Naive thymus-derived CD4-positive, alpha-beta T cell (primary cell): ENCODE measurements around the gene PTPRN2. TPM values are rescaled to one million over a fixed set of nuclear protein-coding genes. Genes with fewer than 3 reads are reported as not detected.
A peak's percentile ranks its signal among the peaks of the same experiment; 100 is the strongest.

Experiments
- ATAC-seq: fragments of 150-1000 bp; cut with Tn5 transposase; 2 replicates; pipeline ENCODE4 v1.10.0; 2021; ENCODE audit warnings: mild to moderate bottlenecking, moderate library complexity
- CTCF ChIA-PET: fragments of 350-600 bp; sonication (Branson Sonifier 250); formaldehyde crosslinking; loops from one replicate; lab custom pipeline; 2021; ENCODE audit warnings: antibody characterized with exemption; lab: Charles Lee
- POLR2A ChIA-PET: fragments of 350-600 bp; sonication (Branson Sonifier 250); formaldehyde crosslinking; loops from one replicate; lab custom pipeline; 2021; ENCODE audit warnings: antibody characterized with exemption, inconsistent platforms; lab: Charles Lee
- DNase-seq, 9 donors: peaks; one replicate each; pipeline versions ENCODE4 v3.0.0 to v3.0.0-alpha.2; 2020 to 2022; ENCODE audit warnings: mixed read lengths in 1 of 9
- H3K27ac ChIP-seq: one replicate; pipeline ENCODE4 v1.7.0; 2013; ENCODE audit warnings: mild to moderate bottlenecking, low read depth, low read length, moderate library complexity
- H3K27me3 ChIP-seq, 2 donors: one replicate each; pipeline ENCODE4 v1.7.0; 2013; ENCODE audit warnings: low read length in 2 of 2, mild to moderate bottlenecking in 2 of 2, moderate library complexity in 2 of 2; ENCODE audit not compliant: control insufficient read depth in 2 of 2, insufficient read depth in 2 of 2
- H3K36me3 ChIP-seq, 3 experiments: 1 replicate in 2 of 3; 2 replicates in 1 of 3; pipeline ENCODE4 v1.7.0; 2013; ENCODE audit warnings: low read length in 3 of 3, mild to moderate bottlenecking in 3 of 3, moderate library complexity in 1 of 3; ENCODE audit not compliant: insufficient read depth in 3 of 3, control insufficient read depth in 2 of 3
- H3K4me1 ChIP-seq, 2 donors: one replicate each; pipeline ENCODE4 v1.7.0; 2013; ENCODE audit warnings: low read length in 2 of 2, mild to moderate bottlenecking in 2 of 2, moderate library complexity in 1 of 2; ENCODE audit not compliant: control insufficient read depth in 2 of 2, insufficient read depth in 2 of 2
- H3K4me3 ChIP-seq: 2 replicates; pipeline ENCODE4 v1.7.0; 2013; ENCODE audit warnings: mild to moderate bottlenecking, low read length
- H3K9me3 ChIP-seq, 3 experiments: 1 replicate in 2 of 3; 2 replicates in 1 of 3; pipeline ENCODE4 v1.7.0; 2013; ENCODE audit warnings: low read length in 3 of 3; ENCODE audit not compliant: control insufficient read depth in 2 of 3
- H3K27ac Mint-ChIP-seq, 9 donors: one replicate each; pipeline ENCODE4 v1.8.0; 2020 to 2022; ENCODE audit warnings: mixed read lengths in 9 of 9, mild to moderate bottlenecking in 8 of 9, moderate library complexity in 5 of 9, inconsistent platforms in 2 of 9
- H3K27me3 Mint-ChIP-seq, 5 donors: one replicate each; pipeline ENCODE4 v1.8.0; 2021 to 2022; ENCODE audit warnings: mixed read lengths in 5 of 5, mild to moderate bottlenecking in 1 of 5
- H3K36me3 Mint-ChIP-seq, 5 donors: one replicate each; pipeline ENCODE4 v1.8.0; 2020 to 2022; ENCODE audit warnings: mixed read lengths in 5 of 5, mild to moderate bottlenecking in 3 of 5, inconsistent platforms in 1 of 5
- H3K4me1 Mint-ChIP-seq, 7 donors: one replicate each; pipeline ENCODE4 v1.8.0; 2020 to 2022; ENCODE audit warnings: mixed read lengths in 7 of 7, mild to moderate bottlenecking in 3 of 7, inconsistent platforms in 1 of 7
- H3K4me3 Mint-ChIP-seq, 10 donors: one replicate each; pipeline ENCODE4 v1.8.0; 2020 to 2022; ENCODE audit warnings: mild to moderate bottlenecking in 10 of 10, mixed read lengths in 10 of 10, moderate library complexity in 6 of 10, inconsistent platforms in 2 of 10
- H3K9me3 Mint-ChIP-seq, 11 donors: one replicate each; pipeline ENCODE4 v1.8.0; 2020 to 2022; ENCODE audit warnings: mixed read lengths in 11 of 11, mild to moderate bottlenecking in 4 of 11, inconsistent platforms in 1 of 11, moderate library complexity in 1 of 11
- intact Hi-C, 2 donors: fragments of 100-400 bp; cut with micrococcal nuclease; formaldehyde crosslinking; loops; one replicate each; pipeline ENCODE4 v1.15.1; 2023
- polyA plus RNA-seq, 2 donors: library from polyadenylated mRNA; unstranded; fragments of 300-500 nt; fragmentation: Illumina TruSeq; gene quantifications; one replicate each; pipeline ENCODE4 v1.2.3, GENCODE V29; 2021
- total RNA-seq, 6 experiments: library from RNA in 5 of 6; stranded (reverse) in 5 of 6; gene quantifications; 1 replicate in 5 of 6; 2 replicates in 1 of 6; pipeline ENCODE4 v1.2.3 and lab custom pipeline; 2021 to 2026

PTPRN2 gene
- total and polyA plus RNA-seq, 7 experiments from 2014 or later = 0.58 to 2.3 (median 1.4) TPM

DNA sequence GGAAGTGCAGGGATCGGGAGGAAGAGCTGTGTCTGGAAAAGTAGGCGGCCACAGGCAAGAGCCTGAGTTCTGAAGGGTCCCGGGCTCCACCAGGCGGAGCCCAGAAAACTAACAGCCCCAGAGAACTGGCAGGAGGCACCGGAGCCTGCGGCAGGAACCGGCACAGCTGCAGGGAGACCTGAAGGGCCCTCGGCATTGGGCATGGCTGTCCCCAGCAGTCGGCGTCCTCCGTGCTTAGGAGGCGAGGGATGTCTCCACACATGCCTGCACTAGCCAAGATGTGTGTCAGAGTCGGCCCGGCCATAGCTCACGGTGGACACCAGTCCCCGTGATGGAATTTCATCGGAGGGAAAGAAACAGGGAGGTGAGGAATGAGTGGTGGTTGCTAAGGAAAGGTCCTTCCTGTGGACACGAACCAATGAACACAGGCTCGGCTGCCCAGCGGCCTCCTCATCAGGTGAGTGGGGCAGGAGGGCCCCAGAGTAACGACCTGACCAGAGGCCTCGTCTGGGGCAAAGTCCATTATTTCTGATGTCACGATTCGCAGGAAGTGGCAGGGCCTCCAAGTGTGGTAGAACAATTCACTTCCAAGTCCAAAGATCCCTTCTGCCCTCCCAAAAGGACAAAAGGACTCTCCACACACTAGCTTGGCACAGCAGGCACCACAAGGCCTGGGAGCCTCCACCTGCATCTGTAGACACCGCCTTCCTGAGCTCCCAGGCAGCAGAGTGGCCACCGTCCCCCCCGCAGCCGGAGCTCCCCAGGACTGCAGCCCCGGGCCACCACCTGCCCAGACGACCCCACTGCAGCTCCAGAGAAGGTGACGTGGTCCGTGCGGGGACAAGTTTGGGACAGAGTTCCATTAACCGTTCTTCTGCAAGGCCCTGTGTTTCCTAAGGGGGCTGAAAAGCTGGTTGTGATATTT lies 444.2 kb downstream of the PTPRN2 start:
- Histone ChIP-seq H3K36me3 (no peaks in the 10 kb centered on the region), H3K27ac (no peak overlapping the region), H3K27me3 (no peaks in the 10 kb centered on the region), H3K4me1 (no peaks in the 10 kb centered on the region), H3K4me3 (no peak overlapping the region), H3K9me3 (peaks cover 0 to 3% (median 0%) of the 10 kb centered on the region in 3 experiments)
- ChIA-PET POLR2A (no interaction called here), CTCF (no interaction called here)
- Mint-ChIP-seq H3K27me3 (no peaks in the 10 kb centered on the region), H3K4me1 (no peaks in the 10 kb centered on the region), H3K36me3 (peaks cover 0 to 2% (median 0%) of the 10 kb centered on the region in 5 donors), H3K9me3 (peaks cover 0 to 16% (median 0%) of the 10 kb centered on the region in 11 donors), H3K4me3 (no peak overlapping the region), H3K27ac (no peak overlapping the region)
- intact Hi-C loops = no loop called here
- ATAC-seq (no peak), DNase-seq (no peak)

DNA sequence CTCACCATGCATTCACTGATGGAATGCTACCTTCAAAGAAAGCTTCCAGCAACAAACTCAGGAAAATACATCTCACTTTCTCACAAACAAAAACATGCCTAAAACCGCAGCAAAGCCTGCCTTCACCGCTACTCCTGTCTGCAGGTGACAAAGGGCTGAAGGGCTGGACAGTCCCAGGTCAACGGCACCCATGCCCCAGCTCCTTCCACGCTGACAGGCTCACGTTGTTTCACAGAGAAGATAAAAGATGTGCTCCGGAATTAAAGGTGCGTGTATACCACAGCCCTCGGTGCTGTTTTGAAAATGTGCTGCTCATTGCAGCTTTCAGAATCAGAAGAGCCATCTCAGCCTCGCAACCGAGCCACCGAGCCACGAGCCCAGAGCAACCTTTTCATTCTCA lies 445.0 kb downstream of the PTPRN2 start:
- Histone ChIP-seq H3K27ac (no peak overlapping the region), H3K27me3 (no peaks in the 10 kb centered on the region), H3K4me3 (no peak overlapping the region), H3K4me1 (no peaks in the 10 kb centered on the region), H3K9me3 (peaks cover 0 to 2% (median 0%) of the 10 kb centered on the region in 3 experiments), H3K36me3 (no peaks in the 10 kb centered on the region)
- ChIA-PET CTCF (no interaction called here), POLR2A (no interaction called here)
- Mint-ChIP-seq H3K9me3 (peaks cover 0 to 16% (median 0%) of the 10 kb centered on the region in 11 donors), H3K36me3 (peaks cover 0 to 2% (median 0%) of the 10 kb centered on the region in 5 donors), H3K4me1 (no peaks in the 10 kb centered on the region), H3K27me3 (peaks cover 0 to 2% (median 0%) of the 10 kb centered on the region in 5 donors), H3K4me3 (no peak overlapping the region), H3K27ac (peak overlapping the region in 1 of 9 donors; percentile 2)
- ATAC-seq = no peak
- intact Hi-C loops = no loop called here
- no peak for DNase-seq

DNA sequence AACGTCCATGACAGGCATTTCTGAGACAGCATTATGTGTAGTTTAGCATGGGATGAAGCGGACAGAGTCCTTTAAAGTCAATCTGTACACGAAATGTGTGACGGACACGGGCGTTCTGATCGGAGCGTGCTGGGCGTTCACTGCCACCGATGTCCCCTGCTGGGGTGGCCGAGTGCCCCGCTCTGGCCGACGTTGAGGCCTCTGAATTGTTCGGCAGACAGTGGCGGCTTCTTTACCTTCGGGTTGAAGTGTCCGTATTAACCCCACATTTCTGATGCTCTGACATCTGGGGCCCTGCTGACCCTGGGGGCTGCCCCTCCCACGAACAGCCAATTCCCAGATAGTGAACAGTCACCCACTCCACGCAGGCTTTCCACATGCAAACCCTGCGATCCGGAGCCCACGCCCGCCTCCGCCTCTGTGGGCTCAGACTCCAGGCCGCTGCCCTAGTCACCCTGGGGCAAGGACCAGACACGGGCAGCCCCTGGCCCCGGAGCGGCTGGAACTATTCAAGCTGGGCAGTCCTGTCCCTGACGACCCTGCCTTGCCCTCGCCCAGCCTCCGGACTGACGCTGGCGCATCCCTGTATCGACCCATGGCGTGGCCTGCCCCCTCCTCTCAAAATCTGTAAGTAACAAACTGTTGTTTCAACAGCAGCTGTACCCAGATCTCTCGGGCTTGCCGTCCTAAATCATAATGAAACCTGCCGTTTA lies 445.7 kb downstream of the PTPRN2 start:
- Histone ChIP-seq H3K4me3 (no peak overlapping the region), H3K36me3 (no peaks in the 10 kb centered on the region), H3K4me1 (no peaks in the 10 kb centered on the region), H3K27ac (no peak overlapping the region), H3K27me3 (no peaks in the 10 kb centered on the region), H3K9me3 (no peaks in the 10 kb centered on the region)
- DNase-seq = no peak
- H3K4me1 Mint-ChIP-seq = no peaks in the 10 kb centered on the region
- ChIA-PET CTCF (no interaction called here), POLR2A (no interaction called here)
- intact Hi-C loops = no loop called here
- peaks cover 0 to 16% (median 0%) of the 10 kb centered on the region in 11 donors for H3K9me3 Mint-ChIP-seq
- H3K4me3 Mint-ChIP-seq = no peak overlapping the region
- H3K36me3 Mint-ChIP-seq = peaks cover 0 to 2% (median 0%) of the 10 kb centered on the region in 5 donors
- ATAC-seq = no peak
- peaks cover 0 to 2% (median 0%) of the 10 kb centered on the region in 5 donors for H3K27me3 Mint-ChIP-seq
- peak overlapping the region in 1 of 9 donors; percentile 20 for H3K27ac Mint-ChIP-seq

DNA sequence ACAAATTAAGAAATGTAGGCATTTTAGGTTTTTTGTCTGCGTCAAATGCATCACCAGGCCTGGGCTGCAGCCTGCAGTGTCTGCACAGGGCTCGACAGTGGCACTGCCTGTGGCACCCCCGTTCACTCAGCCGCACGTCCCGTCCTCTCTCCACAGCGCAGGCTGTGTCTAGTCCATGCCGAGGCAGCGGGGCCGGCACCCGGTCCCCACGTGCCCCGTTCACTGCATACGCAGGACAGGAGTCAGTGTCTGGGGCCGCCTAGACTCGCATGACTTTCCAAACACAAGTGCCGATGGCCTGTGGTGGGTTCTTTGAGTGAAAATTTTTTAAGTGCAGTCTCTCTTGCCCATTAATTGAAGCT lies 446.4 kb downstream of the PTPRN2 start:
- DNase-seq = no peak
- Mint-ChIP-seq H3K4me3 (no peak overlapping the region), H3K27me3 (peaks cover 0 to 2% (median 0%) of the 10 kb centered on the region in 5 donors), H3K27ac (no peak overlapping the region), H3K4me1 (no peaks in the 10 kb centered on the region), H3K9me3 (peaks cover 0 to 16% (median 0%) of the 10 kb centered on the region in 11 donors), H3K36me3 (peaks cover 0 to 2% (median 0%) of the 10 kb centered on the region in 5 donors)
- ATAC-seq = no peak
- no peaks in the 10 kb centered on the region for H3K9me3 ChIP-seq
- no peaks in the 10 kb centered on the region for H3K27me3 ChIP-seq
- no peaks in the 10 kb centered on the region for H3K36me3 ChIP-seq
- ChIA-PET POLR2A (no interaction called here), CTCF (no interaction called here)
- H3K4me3 ChIP-seq = no peak overlapping the region
- intact Hi-C loops = no loop called here
- no peak overlapping the region for H3K27ac ChIP-seq
- no peaks in the 10 kb centered on the region for H3K4me1 ChIP-seq

DNA sequence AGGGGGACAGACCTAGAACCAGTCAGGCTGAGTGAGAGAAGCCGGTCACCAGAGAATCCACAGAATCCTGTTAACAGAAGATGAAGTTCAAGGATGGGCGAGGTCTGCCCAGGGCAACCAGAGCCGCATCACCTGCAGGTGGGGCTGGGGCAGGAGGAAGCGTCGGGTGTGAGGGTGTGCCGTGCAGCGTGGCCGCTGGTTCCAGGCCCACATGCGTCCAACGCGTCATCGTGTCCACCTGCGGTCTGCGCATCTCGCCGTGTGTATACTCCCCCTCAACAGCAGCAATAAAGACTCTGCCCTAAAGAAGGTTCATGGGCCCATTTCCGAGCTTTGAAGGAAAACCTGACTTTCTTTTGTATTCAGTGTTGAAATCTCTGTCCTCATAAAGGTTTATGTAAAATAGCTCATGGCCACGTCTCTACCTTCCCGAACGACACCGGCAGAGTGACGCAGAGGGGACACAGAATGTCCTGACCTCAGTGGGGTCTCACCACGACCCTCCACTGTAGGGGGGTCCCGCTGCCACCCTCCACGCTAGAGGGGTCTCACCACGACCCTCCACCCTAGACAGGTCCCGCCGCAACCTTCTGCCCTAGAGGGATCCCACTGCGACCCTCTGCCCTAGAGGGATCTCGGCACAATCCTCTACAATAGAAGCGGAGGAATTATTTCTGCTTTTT lies 446.9 kb downstream of the PTPRN2 start:
- ATAC-seq = no peak
- peaks cover 0 to 1% (median 0%) of the 10 kb centered on the region in 5 donors for H3K36me3 Mint-ChIP-seq

DNA sequence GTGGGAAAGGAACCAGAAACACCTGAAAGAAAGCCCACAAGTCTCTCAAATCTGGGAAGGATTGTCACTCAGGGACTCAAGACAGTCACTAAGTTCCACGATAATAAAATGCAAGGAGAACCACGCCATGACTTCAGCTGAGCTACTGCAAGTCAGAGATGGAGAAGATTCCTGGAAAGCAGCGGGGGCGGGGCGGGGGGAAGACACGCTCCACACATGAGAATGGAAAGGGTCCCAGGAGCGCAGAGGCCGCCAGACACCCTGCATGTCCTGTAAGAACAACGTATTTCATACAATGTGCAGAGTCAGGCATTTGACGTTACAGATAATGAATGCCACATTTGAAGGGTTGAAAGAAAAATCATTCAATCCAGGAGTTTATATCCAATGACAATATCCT lies 448.1 kb downstream of the PTPRN2 start:
- peaks cover 0 to 14% (median 0%) of the 10 kb centered on the region in 11 donors for H3K9me3 Mint-ChIP-seq
- H3K27me3 Mint-ChIP-seq = peaks cover 0 to 2% (median 0%) of the 10 kb centered on the region in 5 donors
- DNase-seq = no peak
- intact Hi-C loops = no loop called here
- CTCF ChIA-PET = no interaction called here
- Histone ChIP-seq H3K9me3 (no peaks in the 10 kb centered on the region), H3K4me1 (no peaks in the 10 kb centered on the region), H3K27ac (no peak overlapping the region), H3K36me3 (no peaks in the 10 kb centered on the region), H3K27me3 (no peaks in the 10 kb centered on the region), H3K4me3 (no peak overlapping the region)
- no peak for ATAC-seq
- H3K4me3 Mint-ChIP-seq = no peak overlapping the region
- no peaks in the 10 kb centered on the region for H3K4me1 Mint-ChIP-seq
- no peaks in the 10 kb centered on the region for H3K36me3 Mint-ChIP-seq
- H3K27ac Mint-ChIP-seq = peak overlapping the region in 1 of 9 donors; percentile 63
- POLR2A ChIA-PET = no interaction called here

More for the DNA sequence above, 446.9 kb downstream of the PTPRN2 start:
- no peaks in the 10 kb centered on the region for H3K9me3 ChIP-seq
- intact Hi-C loops = no loop called here
- peaks cover 0 to 16% (median 0%) of the 10 kb centered on the region in 11 donors for H3K9me3 Mint-ChIP-seq
- H3K27me3 Mint-ChIP-seq = peaks cover 0 to 2% (median 0%) of the 10 kb centered on the region in 5 donors
- DNase-seq = no peak
- ChIA-PET POLR2A (no interaction called here), CTCF (no interaction called here)
- no peaks in the 10 kb centered on the region for H3K4me1 ChIP-seq
- H3K27ac ChIP-seq = no peak overlapping the region
- H3K4me3 ChIP-seq = no peak overlapping the region
- no peaks in the 10 kb centered on the region for H3K27me3 ChIP-seq
- H3K4me3 Mint-ChIP-seq = no peak overlapping the region
- H3K36me3 ChIP-seq = no peaks in the 10 kb centered on the region
- no peaks in the 10 kb centered on the region for H3K4me1 Mint-ChIP-seq
- H3K27ac Mint-ChIP-seq = no peak overlapping the region
